Nephron progenitor cell (in vitro differentiated cells): ENCODE data around the gene JMJD7.

Experiments
- DNase-seq: peaks from one replicate; pipeline ENCODE4 v3.0.0; 2021
- H3K27ac Mint-ChIP-seq: 2 replicates; pipeline ENCODE4 v1.8.0; 2021; ENCODE audit warnings: mild to moderate bottlenecking, moderate library complexity, mixed read lengths
- H3K27me3 Mint-ChIP-seq: 2 replicates; pipeline ENCODE4 v1.8.0; 2021; ENCODE audit warnings: mild to moderate bottlenecking, low read depth, mixed read lengths; ENCODE audit not compliant: poor library complexity
- H3K36me3 Mint-ChIP-seq: 2 replicates; pipeline ENCODE4 v1.8.0; 2021; ENCODE audit warnings: low read depth, mixed read lengths
- H3K4me1 Mint-ChIP-seq: 2 replicates; pipeline ENCODE4 v1.8.0; 2021; ENCODE audit warnings: mixed read lengths
- H3K4me3 Mint-ChIP-seq: 2 replicates; pipeline ENCODE4 v1.8.0; 2021; ENCODE audit warnings: mild to moderate bottlenecking, moderate library complexity, mixed read lengths
- H3K9me3 Mint-ChIP-seq: 2 replicates; pipeline ENCODE4 v1.8.0; 2021; ENCODE audit warnings: mild to moderate bottlenecking, moderate library complexity, mixed read lengths
- TF ChIP-seq, protein P1 (sequence below): fragments of 200-600 bp; sonication (generic); IDR thresholded peaks from 2 replicates; pipeline ENCODE4 v1.5.0; 2021; ENCODE audit warnings: antibody characterized with exemption

JMJD7 gene

DNA sequence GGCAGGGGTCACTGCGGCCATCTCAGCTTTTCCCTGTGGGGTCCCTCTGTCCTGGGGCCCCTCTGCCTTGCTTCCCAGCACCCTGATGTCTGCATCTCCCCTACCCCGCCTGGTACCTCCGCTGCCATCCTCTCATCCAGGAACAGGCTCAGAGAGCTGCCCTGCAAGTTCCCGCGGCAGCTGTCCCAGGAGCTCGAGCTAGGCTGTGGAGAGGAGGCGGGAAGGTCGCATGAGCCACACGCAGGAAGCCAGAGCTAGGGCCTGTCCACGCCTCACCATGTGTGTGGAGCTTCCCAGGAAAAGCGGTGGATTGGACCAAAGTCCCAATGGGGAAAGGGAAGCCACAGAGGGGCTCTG is 23.3 kb downstream of the JMJD7 start:
- peaks cover 6% of the 10 kb centered on the region for H3K36me3 Mint-ChIP-seq
- DNase-seq, result no peak
- no peaks in the 10 kb centered on the region for H3K27me3 Mint-ChIP-seq
- no peak overlapping the region for H3K4me3 Mint-ChIP-seq
- TF ChIP-seq, protein P1, sequence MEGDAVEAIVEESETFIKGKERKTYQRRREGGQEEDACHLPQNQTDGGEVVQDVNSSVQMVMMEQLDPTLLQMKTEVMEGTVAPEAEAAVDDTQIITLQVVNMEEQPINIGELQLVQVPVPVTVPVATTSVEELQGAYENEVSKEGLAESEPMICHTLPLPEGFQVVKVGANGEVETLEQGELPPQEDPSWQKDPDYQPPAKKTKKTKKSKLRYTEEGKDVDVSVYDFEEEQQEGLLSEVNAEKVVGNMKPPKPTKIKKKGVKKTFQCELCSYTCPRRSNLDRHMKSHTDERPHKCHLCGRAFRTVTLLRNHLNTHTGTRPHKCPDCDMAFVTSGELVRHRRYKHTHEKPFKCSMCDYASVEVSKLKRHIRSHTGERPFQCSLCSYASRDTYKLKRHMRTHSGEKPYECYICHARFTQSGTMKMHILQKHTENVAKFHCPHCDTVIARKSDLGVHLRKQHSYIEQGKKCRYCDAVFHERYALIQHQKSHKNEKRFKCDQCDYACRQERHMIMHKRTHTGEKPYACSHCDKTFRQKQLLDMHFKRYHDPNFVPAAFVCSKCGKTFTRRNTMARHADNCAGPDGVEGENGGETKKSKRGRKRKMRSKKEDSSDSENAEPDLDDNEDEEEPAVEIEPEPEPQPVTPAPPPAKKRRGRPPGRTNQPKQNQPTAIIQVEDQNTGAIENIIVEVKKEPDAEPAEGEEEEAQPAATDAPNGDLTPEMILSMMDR, result no peak
- peaks cover 40% of the 10 kb centered on the region for H3K4me1 Mint-ChIP-seq
- no peaks in the 10 kb centered on the region for H3K9me3 Mint-ChIP-seq
- no peak overlapping the region for H3K27ac Mint-ChIP-seq

DNA sequence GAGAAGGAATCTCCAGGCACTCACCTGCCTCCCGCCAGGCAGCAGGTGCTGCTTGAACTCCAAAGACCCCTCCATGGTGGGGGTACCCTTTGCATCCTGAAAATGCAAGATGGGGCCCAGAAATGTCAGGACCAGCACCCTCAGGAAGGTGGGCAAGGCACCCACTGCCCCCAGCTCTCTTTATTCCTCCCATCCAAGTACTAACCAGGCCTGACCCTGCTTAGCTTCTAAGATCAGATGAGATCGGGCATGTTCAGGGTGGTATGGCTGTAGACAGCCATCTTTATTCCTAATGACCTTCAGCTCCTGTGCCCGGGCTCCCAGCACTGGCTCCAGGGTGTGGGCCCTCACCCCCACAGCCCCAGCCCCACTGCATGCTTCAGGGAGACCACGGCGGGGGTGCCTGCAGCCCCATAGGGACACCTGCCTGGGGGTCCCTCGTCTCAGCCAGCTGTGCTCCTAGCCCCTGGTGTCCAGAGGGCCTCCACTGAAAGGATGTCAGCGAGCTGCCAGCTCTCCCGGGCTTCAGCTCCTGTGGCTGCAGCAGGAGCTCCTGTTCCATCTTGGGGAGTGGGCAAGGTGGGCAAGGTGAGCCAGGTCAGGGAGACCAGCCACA is 24.0 kb downstream of the JMJD7 start:
- H3K27me3 Mint-ChIP-seq, result no peaks in the 10 kb centered on the region
- H3K9me3 Mint-ChIP-seq, result no peaks in the 10 kb centered on the region
- TF ChIP-seq, protein P1, result no peak
- H3K4me1 Mint-ChIP-seq, result peaks cover 44% of the 10 kb centered on the region
- no peak for DNase-seq
- no peak overlapping the region for H3K4me3 Mint-ChIP-seq
- H3K36me3 Mint-ChIP-seq, result peaks cover 6% of the 10 kb centered on the region
- H3K27ac Mint-ChIP-seq, result no peak overlapping the region

DNA sequence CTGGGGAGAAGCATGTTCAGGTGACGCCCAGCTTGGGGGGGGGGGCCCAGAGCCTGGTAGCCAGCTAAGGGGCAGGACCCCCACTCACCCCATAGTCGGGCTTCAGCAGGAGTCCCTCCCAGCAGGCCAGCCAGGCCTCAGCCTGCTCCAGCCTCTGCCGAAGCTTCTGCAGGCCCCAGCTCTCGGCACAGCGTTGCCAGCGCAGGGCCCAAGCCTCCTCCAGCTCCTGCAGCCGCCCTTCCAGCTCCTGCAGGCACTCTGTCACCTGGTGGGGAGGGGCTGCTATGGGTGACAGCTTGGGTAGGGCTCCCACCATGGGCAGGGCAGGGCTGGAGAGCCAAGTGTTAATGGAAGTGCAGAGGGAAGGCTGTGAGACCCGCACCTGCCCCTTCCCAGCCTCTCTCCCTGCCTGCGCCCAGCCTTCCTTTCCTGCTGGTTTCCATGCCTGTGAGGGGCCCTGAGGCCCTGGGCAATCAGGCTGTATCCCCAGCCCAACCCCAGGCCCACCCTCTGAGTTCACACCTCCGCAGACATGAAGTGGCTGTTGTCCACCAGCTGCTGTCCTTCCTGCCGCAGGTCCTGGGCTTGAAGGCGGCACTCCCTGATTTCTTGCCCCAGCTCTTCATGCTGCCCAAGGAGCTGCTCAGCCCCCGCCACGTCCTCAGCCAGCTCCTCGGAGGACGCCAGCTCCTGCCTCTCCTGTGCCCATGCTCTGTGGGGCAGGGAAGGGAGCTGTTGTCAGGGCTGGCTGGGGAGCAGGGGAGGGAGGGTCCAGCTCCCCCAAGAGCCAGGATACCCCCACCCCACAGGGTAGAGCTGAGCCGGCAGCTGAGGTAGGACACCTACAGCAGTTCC is 25.1 kb downstream of the JMJD7 start:
- Mint-ChIP-seq H3K4me1 (peaks cover 50% of the 10 kb centered on the region), H3K4me3 (no peak overlapping the region), H3K36me3 (peaks cover 5% of the 10 kb centered on the region), H3K9me3 (no peaks in the 10 kb centered on the region), H3K27me3 (peaks cover 4% of the 10 kb centered on the region), H3K27ac (no peak overlapping the region)
- TF ChIP-seq, protein P1, result no peak
- no peak for DNase-seq

DNA sequence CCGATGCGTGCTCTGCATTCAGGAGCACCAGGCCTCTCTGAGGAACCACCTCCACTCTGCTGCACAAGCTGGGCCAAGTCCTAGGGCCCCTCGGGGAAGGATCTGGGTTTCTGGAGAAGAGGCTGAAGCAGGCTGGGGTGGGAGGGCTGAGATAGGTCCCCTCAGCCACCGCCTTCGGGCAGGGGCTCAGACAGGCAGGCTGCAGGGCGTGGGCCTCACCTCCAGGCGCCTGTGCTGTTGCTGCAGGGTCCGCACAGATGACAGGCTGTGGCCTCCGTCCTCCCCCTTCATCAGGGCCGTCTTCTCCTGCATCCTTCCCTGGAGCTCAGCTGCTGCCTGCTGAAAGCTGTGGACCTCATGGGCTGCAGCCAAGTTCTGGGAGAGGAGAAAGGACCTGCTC is 25.9 kb downstream of the JMJD7 start:
- H3K27me3 Mint-ChIP-seq, result peaks cover 4% of the 10 kb centered on the region
- no peak overlapping the region for H3K4me3 Mint-ChIP-seq
- no peak for DNase-seq
- no peak overlapping the region for H3K27ac Mint-ChIP-seq
- TF ChIP-seq, protein P1, result no peak
- H3K36me3 Mint-ChIP-seq, result no peaks in the 10 kb centered on the region
- H3K4me1 Mint-ChIP-seq, result peaks cover 54% of the 10 kb centered on the region
- H3K9me3 Mint-ChIP-seq, result no peaks in the 10 kb centered on the region

DNA sequence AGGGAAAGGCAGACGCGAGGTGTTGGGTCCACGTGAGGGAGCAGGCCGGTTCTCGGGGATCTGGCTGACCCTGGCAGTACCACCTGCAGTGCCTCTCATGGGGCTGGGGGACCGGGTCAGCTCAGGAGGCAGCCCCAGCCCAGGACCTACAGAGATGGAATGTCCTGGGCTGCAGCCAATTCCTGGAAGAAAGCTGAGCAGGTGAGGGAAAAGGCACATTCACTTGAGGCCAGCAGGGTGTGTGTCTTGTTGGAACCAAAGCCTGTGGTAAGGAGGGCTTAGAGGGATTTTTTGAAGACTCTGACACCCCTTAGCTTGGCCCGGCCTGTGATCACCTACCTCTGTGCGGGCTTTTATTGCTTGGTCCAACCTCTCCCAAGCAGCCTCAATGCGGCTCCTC is 26.6 kb downstream of the JMJD7 start:
- TF ChIP-seq, protein P1, result no peak
- Mint-ChIP-seq H3K9me3 (no peaks in the 10 kb centered on the region), H3K36me3 (no peaks in the 10 kb centered on the region), H3K27me3 (peaks cover 4% of the 10 kb centered on the region), H3K27ac (no peak overlapping the region), H3K4me1 (peaks cover 61% of the 10 kb centered on the region), H3K4me3 (peak overlapping the region; percentile 77)
- DNase-seq, result no peak
